ENCODE data around the gene ZNF615.
"Not testable (repeated sequence)": the region's sequence is repeated elsewhere in the genome, so short reads cannot be mapped to it uniquely, and the experiment has no call there.

The ZNF615 gene

DNA sequence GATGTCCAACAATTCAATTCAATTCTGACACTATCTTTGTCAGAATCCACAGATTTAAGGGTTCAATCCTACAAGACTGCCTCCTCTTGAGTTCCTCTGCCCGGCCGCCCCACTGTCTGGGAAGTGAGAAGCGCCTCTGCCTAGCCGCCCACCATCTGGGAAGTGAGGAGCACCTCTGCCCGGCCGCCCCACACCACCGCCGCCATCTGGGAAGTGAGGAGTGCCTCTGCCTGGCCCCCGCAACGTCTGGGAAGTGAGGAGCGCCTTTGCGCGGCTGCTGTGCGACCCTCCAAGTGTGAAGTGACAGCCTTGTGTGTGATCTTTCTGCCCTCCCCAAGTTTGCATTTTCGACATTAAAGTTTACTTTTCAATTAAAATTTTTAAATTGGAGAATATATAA lies 14.2 kb upstream of the ZNF615 start:
- FAIRE-seq: no peak
- DNase-seq (ENCODE audit: insufficient read length): no peak
- TF ChIP-seq POLR2A (IDR thresholded peaks at IDR 0.05; ENCODE audit: low read depth, low read length): no peak

DNA sequence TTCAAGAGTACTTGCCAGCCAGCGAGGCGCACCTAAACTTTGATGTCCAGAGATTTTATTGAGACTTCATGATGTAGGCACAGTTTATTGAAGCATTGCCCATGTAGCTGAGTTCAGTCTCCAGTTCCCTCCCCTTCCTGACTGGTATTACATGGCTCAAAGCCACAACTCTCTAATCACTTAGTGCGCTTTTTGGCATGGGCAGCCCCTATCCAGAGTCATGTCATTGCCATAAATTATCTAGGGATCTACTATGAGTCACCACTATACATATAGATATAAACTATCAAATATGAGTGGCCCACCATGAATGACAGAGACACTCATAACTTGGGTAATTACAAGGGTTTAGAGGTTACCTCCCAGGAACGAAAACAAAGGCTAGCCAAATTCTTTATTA lies 12.5 kb upstream of the ZNF615 start:
- DNase-seq (ENCODE audit: insufficient read length) (no peak), FAIRE-seq (no peak)
- TF ChIP-seq TAF1 (IDR thresholded peaks at IDR 0.05; ENCODE audit: borderline replicate concordance, low read depth, low read length): no peak
- no peak for TF ChIP-seq POLR2A (IDR thresholded peaks at IDR 0.05; ENCODE audit: low read depth, low read length)
- TF ChIP-seq POLR2AphosphoS5 (IDR thresholded peaks at IDR 0.05; ENCODE audit: low read depth, low read length): no peak

DNA sequence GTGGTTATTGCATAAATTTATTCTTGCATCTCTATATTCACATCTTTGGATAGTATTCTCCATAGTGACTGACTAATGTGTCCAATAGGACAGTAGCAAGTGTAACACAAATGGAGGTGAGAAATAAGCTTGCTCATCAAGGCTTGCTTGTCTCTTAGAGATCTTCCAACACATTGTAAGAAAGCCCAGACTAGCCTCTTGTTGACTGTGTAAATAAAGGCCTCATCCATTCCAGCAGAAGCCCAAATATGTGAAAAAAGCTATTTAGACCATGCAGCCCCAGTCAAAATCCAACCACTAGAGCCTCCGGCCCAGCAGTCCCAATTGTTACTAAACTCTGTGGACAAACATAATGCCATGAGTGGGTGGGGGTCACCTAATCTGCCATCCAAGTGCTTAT lies 2.7 kb upstream of the ZNF615 start:
- no peak for TF ChIP-seq TAF1 (IDR thresholded peaks at IDR 0.05; ENCODE audit: borderline replicate concordance, low read depth, low read length)
- no peak for TF ChIP-seq POLR2A (IDR thresholded peaks at IDR 0.05; ENCODE audit: low read depth, low read length)
- TF ChIP-seq POLR2AphosphoS5 (IDR thresholded peaks at IDR 0.05; ENCODE audit: low read depth, low read length): no peak
- no peak for FAIRE-seq
- no peak for DNase-seq (ENCODE audit: insufficient read length)

DNA sequence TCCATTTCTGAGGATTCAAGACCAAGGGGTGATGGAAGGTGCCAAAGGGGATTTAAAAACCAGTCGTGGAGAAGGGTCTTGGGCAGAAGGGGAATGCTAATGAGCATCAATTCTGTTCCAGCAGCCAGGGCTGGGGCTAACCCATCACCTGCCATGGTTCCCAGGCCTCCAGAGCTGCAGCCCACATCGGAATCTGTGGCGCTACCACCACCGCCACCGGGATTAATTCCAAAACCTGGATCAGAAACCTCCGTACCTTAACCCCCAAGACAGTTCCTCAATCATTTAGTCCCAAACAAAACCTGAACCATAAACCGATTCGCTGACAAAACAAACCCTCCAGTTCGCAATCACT lies 583 bp downstream of the ZNF615 start:
- FAIRE-seq (peak; percentile 56), DNase-seq (ENCODE audit: insufficient read length) (no peak)
- TF ChIP-seq POLR2AphosphoS5 (IDR thresholded peaks at IDR 0.05; ENCODE audit: low read depth, low read length) (no peak), TAF1 (IDR thresholded peaks at IDR 0.05; ENCODE audit: borderline replicate concordance, low read depth, low read length) (no peak), POLR2A (IDR thresholded peaks at IDR 0.05; ENCODE audit: low read depth, low read length) (no peak)

DNA sequence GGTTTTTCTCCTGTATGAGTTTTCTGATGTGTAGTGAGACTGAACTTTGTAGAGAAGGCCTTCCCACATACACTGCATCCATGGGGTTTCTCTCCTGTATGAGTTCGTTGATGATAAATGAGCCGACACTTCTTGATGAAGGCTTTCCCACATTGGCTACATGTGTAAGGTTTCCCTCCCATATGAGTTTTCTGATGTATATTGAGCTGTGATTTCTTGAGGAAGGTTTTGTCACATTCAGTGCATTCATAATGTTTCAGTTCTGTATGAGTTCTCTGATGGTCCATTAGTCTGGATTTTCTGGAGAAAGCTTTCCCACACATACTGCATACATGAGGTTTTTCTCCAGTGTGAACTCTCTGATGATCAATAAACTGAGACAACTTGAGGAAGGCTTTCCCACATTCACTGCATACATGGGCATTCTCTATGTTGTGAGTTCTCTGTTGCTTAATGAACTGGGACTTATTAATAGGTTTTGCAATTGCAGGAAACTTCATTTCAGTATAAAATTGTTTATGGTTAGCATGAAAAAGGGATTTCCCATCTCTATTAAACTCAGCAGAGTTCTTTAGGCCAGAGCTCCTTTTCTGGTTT lies 13.9 kb downstream of the ZNF615 start:
- FAIRE-seq (no peak), DNase-seq (ENCODE audit: insufficient read length) (no peak)
- TF ChIP-seq TAF1 (IDR thresholded peaks at IDR 0.05; ENCODE audit: borderline replicate concordance, low read depth, low read length): no peak
- no peak for TF ChIP-seq POLR2A (IDR thresholded peaks at IDR 0.05; ENCODE audit: low read depth, low read length)
- no peak for TF ChIP-seq POLR2AphosphoS5 (IDR thresholded peaks at IDR 0.05; ENCODE audit: low read depth, low read length)

DNA sequence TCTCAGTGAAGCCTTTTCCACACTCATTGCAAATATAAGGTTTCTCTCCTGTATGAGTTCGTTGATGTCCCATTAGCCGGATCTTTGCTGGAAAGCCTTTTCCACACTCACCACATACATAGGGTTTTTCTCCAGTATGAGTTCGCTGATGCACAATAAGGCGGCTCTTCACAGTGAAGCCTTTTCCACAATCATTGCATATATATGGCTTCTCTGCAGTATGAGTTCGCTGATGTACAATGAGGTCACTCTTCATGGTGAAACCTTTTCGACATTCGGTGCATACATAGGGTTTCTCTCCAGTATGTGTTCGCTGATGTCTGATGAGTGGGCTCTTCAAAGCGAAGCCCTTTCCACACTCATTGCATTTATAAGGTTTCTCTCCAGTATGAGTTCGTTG lies 14.6 kb downstream of the ZNF615 start:
- DNase-seq (ENCODE audit: insufficient read length) (no peak), FAIRE-seq (no peak)
- no peak for TF ChIP-seq POLR2A (IDR thresholded peaks at IDR 0.05; ENCODE audit: low read depth, low read length)
- TF ChIP-seq POLR2AphosphoS5 (IDR thresholded peaks at IDR 0.05; ENCODE audit: low read depth, low read length): no peak
- TF ChIP-seq TAF1 (IDR thresholded peaks at IDR 0.05; ENCODE audit: borderline replicate concordance, low read depth, low read length): no peak

DNA sequence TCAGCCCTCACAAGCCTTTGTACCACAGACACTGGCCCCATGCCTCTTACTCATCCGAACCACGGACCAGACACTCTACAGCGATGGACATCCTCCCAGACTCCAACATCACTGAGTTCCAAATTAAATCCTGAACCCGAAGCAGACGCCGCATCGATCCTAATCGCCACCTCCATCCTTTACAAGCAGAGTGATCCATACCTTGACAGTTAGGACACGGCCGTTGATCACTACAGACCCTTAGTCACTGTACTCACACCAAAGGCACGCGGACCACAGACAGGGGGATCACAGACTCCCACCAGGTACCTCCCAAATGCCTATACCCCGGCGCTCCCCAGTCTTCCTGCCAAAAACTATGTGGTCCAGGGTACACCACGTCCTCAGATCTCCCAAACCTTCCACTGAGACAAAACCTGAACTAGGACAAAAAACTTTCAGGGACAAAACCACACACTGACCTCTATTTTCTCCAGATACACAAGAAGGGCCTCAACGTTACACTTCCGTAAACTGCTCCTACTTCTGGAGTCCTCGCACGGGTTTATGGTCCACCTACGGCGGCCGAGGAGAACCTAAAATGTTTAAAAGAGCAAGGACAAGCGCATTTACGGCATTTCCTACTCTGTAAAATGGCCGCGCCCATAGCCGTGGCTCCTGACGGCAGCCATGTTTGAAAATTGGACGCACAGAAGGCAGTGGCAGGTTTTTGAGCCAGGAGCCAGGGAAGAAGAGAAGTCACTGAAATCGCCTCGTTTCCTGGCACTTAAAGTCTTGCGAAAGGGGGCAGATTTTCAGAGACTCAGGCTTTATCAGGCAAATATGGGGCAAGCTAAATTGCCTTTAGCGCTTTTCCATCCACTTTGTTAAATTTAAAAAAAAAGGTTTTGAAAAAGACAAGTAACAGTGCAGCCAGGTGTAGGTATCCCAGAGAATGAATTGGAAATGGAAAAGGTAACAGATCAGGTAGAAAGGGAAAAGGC lies 21.4 kb downstream of the ZNF615 start, which contains the start of gene ZNF350:
TSS of gene ZNF350 (minus strand) at position 532 of the 983 bp plus-strand sequence. CDS start 12,480 bp downstream, outside the sequence.
- DNase-seq (ENCODE audit: insufficient read length) (peak; percentile 51), FAIRE-seq (peak; percentile 84)
- no peak for TF ChIP-seq TAF1 (IDR thresholded peaks at IDR 0.05; ENCODE audit: borderline replicate concordance, low read depth, low read length)
- 0 out of 2 replicates have a peak, but pooled peaks have one; percentile 33 for TF ChIP-seq POLR2A (IDR thresholded peaks at IDR 0.05; ENCODE audit: low read depth, low read length)
- no peak for TF ChIP-seq POLR2AphosphoS5 (IDR thresholded peaks at IDR 0.05; ENCODE audit: low read depth, low read length)

DNA sequence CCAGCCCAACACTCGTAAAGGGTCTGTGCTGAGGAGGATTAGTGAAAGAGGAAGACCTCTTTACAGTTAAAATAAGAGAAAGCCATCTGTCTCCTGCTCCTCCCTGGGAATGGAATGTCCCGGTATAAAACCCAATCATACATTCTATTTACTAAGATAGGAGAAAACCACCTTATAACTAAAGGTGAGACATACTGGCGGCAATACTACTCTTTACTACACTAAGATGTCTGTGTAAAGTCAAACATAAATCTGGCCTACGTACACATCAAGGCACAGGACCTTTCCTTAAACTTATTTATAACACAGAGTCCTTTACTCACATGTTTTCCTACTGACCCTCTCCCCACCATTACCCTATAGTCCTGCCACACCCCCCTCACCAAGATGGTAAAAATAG lies 24.6 kb downstream of the ZNF615 start:
- DNase-seq (ENCODE audit: insufficient read length) (no peak), FAIRE-seq (no peak)
- TF ChIP-seq POLR2A (IDR thresholded peaks at IDR 0.05; ENCODE audit: low read depth, low read length) (no peak), TAF1 (IDR thresholded peaks at IDR 0.05; ENCODE audit: borderline replicate concordance, low read depth, low read length) (no peak), POLR2AphosphoS5 (IDR thresholded peaks at IDR 0.05; ENCODE audit: low read depth, low read length) (no peak)

DNA sequence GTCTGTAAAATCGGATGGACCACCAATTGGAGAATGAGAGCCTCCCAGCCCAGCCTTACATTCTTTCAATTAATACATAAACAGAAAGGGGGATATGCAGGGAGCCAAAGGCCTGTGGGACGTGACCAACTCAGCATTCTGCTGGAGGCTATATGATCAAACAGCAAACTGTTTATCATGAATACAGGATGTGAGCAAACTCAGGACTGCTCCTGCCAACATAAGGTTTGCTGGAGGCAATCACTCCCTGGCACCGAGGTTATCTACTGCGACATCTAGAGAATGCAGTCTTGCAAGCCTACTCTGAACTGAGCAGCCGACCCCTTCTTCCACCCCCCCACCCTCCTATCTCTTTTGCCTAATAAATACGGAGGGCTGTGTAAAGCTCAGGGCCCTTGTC lies 27.1 kb downstream of the ZNF615 start:
- DNase-seq (ENCODE audit: insufficient read length); FAIRE-seq: not testable (repeated sequence)

DNA sequence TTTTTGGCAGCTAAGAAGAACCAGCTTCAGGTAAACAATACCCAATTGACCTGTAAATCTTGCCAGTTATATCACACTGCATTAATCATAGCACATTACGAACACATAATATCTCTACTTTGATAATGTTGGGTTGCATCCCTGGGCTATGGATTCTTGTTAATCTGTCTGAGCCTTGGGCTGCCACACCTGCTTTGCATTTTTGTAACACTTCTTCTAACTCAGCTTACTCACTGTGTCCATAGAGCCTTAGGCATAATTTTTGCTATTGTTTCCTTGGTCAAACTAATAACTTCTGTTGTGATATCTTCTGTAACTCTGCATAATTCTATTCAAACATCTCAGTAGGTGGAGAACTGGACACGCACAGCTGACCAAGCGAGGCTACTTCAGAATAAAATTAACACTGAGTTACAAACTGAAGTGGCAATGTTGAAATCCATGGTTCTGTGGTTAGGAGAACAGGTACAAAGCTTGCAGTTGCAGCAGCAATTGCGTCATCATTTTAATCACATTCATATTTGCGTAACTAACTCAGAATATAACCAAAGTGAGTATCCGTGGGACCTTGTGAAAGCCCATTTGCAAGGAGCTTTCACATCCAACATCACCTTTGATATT lies 27.8 kb downstream of the ZNF615 start:
- FAIRE-seq: no peak
- TF ChIP-seq TAF1 (IDR thresholded peaks at IDR 0.05; ENCODE audit: borderline replicate concordance, low read depth, low read length): no peak
- TF ChIP-seq POLR2A (IDR thresholded peaks at IDR 0.05; ENCODE audit: low read depth, low read length): no peak
- no peak for TF ChIP-seq POLR2AphosphoS5 (IDR thresholded peaks at IDR 0.05; ENCODE audit: low read depth, low read length)

DNA sequence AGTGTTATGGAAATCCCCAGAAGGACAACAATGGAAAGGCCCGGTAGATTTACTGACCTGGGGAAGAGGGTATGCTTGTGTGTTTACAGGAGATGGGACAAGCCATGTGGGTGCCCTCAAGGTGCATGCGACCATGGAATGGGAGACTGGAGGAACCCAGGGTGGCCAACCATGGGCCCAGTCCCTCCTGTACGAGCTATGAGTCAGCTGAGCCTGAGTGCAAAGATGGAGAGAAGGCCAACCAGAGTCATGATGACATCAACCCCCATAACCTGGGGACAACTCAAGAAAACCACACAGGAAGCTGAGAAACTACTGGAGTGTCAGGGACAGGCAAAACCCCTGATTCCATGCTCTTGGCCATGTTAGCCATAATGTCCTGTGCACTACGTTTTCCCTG lies 29.1 kb downstream of the ZNF615 start:
- FAIRE-seq: no peak
- no peak for TF ChIP-seq TAF1 (IDR thresholded peaks at IDR 0.05; ENCODE audit: borderline replicate concordance, low read depth, low read length)
- no peak for TF ChIP-seq POLR2AphosphoS5 (IDR thresholded peaks at IDR 0.05; ENCODE audit: low read depth, low read length)
- TF ChIP-seq POLR2A (IDR thresholded peaks at IDR 0.05; ENCODE audit: low read depth, low read length): no peak
- no peak for DNase-seq (ENCODE audit: insufficient read length)

More for the DNA sequence above, 27.8 kb downstream of the ZNF615 start:
- no peak for DNase-seq (ENCODE audit: insufficient read length)

DNA sequence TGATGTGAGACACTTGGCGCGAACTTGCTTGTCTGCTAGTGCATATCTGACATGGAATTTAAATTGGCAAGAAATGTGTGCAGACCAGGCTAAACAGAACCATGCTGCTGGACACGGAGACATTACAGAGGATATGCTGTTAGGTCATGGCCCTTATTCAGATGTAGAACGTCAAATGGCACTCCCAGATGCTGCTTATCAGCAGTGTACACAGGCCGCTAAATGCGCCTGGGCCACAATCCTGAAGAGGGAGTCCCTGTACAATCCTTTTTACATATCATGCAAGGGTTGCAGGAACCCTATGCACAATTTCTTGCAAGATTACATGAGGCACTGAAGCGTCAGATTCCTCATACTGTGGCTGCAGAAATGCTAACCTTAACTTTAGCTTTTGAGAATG lies 30.7 kb downstream of the ZNF615 start:
- FAIRE-seq (no peak), DNase-seq (ENCODE audit: insufficient read length) (no peak)
- no peak for TF ChIP-seq POLR2A (IDR thresholded peaks at IDR 0.05; ENCODE audit: low read depth, low read length)

Data from GM12892 (cell line).